ENCODE measurements around the gene CIAO1.

Gene CIAO1

DNA sequence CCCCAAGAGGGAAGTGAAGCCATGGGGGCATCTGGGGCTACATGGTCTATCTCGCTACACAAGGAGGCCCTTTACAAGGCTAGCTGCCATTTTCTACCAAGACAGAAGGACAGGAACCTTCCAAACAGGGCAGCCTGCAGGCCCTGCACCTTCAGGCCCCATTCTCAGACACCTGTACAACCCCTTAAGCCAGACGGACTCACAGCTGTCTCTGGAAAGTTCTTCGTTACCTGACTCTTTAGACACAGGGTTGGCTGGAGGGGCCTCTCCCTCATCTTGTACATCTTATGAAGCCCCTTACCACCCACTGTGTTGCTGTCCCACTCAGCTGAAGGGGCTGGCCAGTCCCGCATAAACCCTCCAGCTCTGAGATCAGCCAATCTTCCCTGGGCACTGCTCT lies 17.4 kb upstream of the CIAO1 start:
- TF ChIP-seq, protein P1, sequence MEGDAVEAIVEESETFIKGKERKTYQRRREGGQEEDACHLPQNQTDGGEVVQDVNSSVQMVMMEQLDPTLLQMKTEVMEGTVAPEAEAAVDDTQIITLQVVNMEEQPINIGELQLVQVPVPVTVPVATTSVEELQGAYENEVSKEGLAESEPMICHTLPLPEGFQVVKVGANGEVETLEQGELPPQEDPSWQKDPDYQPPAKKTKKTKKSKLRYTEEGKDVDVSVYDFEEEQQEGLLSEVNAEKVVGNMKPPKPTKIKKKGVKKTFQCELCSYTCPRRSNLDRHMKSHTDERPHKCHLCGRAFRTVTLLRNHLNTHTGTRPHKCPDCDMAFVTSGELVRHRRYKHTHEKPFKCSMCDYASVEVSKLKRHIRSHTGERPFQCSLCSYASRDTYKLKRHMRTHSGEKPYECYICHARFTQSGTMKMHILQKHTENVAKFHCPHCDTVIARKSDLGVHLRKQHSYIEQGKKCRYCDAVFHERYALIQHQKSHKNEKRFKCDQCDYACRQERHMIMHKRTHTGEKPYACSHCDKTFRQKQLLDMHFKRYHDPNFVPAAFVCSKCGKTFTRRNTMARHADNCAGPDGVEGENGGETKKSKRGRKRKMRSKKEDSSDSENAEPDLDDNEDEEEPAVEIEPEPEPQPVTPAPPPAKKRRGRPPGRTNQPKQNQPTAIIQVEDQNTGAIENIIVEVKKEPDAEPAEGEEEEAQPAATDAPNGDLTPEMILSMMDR (IDR thresholded peaks at IDR 0.05; ENCODE audit: control extremely low read depth, extremely low read depth, low read depth, missing control alignments): no peak
- no peak for DNase-seq (ENCODE audit: extremely low spot score)
- ChIA-PET CTCF (interaction anchor here (0.6 to 1.1 kb wide), 4 partner anchors 10 to 83 kb away, joined by 3 read pairs; no protein-coding TSS in a partner anchor), POLR2A (no interaction called here)

DNA sequence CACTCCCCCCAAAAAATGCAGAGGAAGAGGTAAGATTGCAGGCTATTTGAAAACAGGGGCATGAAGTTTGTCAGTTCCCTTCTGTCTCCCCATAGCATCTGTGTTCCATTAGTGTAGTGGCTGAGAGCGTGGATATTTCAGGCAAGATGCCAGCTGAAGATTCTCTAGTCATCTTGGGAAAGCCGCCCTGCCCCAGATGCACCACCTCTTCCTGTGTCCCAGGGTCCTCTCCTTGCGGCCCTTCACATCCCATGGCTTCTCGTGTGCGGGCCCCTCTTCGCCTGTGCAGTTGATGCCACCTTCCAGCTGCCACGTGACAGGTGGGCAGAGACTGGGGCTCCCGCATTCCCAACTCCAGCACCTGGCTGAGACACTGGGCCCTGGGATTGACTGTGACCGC lies 16.4 kb upstream of the CIAO1 start:
- no peak for DNase-seq (ENCODE audit: extremely low spot score)
- CTCF ChIA-PET: interaction anchor here (0.8 to 1.3 kb wide), 2 partner anchors 8 to 23 kb away, joined by 3 read pairs; no protein-coding TSS in a partner anchor
- POLR2A ChIA-PET: interaction anchor here (0.6 kb wide), 1 partner anchor 14 kb away, joined by 7 read pairs; no protein-coding TSS in a partner anchor
- TF ChIP-seq, protein P1 (IDR thresholded peaks at IDR 0.05; ENCODE audit: control extremely low read depth, extremely low read depth, low read depth, missing control alignments): no peak

DNA sequence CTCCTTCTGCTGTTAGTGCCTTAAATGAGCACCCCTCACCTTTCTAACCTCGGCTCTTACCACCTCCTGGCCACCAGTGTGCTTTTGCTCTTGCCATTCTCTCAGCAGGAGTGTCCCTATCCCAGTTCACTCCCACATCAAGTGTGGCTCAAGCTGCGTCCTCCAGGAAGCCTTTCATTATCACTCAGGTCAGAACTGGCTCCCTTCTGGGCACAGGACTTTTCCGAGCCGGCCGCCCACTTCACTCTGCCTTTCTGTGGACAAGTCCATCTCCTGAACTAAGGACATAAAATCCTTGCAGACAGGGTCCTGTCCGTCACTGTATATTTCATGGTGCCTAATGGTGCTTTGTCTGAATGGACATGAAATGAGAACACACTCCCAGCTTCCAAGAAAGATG lies 15.8 kb upstream of the CIAO1 start:
- DNase-seq (ENCODE audit: extremely low spot score): no peak
- ChIA-PET POLR2A (interaction anchor here (0.6 kb wide), 1 partner anchor 13 kb away, joined by 7 read pairs; no protein-coding TSS in a partner anchor), CTCF (interaction anchor here (0.8 to 2.3 kb wide), 4 partner anchors 8 to 262 kb away, joined by 3 to 9 read pairs (median 3); no protein-coding TSS in a partner anchor)
- TF ChIP-seq, protein P1 (IDR thresholded peaks at IDR 0.05; ENCODE audit: control extremely low read depth, extremely low read depth, low read depth, missing control alignments): no peak

DNA sequence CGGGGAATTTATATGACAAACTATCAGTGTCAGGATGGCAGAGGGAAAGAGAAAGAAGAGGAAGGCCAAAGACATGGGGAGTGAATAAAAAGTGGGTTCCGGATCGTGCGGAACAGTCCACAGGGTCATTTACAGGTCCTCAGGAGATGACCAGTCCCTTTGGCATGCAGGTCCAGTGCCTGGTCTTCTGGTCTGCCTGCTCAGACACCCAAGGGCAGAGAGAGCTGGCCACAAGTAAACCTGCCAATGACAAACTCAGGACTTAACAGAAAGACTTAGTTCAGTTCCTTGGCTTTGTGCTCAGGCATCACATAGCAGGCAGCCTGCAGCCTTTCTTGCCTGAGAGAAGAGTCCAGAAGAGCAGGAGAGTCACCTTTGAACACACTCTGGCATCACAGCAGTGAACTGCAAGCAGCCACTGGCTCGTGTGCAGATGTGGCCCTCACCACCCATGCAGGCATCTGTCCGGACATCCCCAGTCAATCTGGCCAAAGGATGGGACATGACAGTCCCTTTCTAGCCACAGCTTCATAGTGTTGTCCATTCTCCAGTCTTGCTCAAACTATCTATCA lies 14.2 kb upstream of the CIAO1 start:
- CTCF ChIA-PET: interaction anchor here (1.3 to 2.3 kb wide), 2 partner anchors 8 to 9 kb away, joined by 3 to 9 read pairs; no protein-coding TSS in a partner anchor
- TF ChIP-seq, protein P1 (IDR thresholded peaks at IDR 0.05; ENCODE audit: control extremely low read depth, extremely low read depth, low read depth, missing control alignments): no peak
- POLR2A ChIA-PET: interaction anchor here (0.7 kb wide), 1 partner anchor 50 kb away, joined by 3 read pairs; no protein-coding TSS in a partner anchor
- no peak for DNase-seq (ENCODE audit: extremely low spot score)

DNA sequence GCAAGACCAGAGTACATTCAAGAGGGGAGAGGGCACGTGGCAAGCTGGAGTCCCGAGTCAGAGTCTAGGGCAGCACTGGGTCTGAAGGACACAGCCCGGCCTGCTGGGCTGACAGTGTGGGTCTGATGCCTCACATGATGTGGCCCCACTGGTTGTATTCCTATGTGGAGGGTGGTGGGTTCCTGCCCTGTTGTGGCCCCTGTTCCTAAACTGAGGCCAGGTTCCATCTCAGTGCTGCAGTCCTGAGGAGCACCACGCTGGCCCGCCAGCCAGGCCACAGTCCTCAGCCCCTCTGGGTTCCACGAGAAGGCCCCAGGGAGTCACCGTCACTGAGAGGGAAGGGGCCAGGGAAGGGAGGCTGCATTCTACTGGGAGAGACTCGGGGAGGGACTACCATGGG lies 13.5 kb upstream of the CIAO1 start:
- TF ChIP-seq, protein P1 (IDR thresholded peaks at IDR 0.05; ENCODE audit: control extremely low read depth, extremely low read depth, low read depth, missing control alignments): no peak
- CTCF ChIA-PET: no interaction called here
- DNase-seq (ENCODE audit: extremely low spot score): no peak
- POLR2A ChIA-PET: interaction anchor here (0.7 kb wide), 1 partner anchor 51 kb away, joined by 3 read pairs; no protein-coding TSS in a partner anchor

DNA sequence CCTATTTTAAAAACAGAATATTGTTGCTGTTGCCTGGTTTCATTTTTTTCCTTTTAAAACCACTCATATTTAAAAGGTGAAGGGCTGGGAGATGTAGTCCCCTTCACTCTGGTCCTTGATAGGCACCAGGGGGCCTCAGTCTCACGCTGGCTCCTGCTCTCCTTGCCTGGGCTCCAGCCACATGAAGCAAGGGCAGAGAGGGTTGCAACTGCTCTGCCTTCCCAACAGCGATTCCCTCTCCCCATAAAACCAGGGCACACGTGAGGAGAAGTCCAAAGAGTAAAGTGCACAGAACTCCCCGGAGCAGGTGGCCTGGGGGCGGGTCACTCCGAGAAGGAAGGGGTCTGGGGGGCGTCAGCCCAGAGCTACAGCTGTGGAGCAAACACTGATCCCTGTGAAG lies 13.0 kb upstream of the CIAO1 start:
- CTCF ChIA-PET: interaction anchor here (2.2 kb wide), 1 partner anchor 12 kb away, joined by 18 read pairs; the partner anchor contains the start of genes CIAO1 and TMEM127
- TF ChIP-seq, protein P1 (IDR thresholded peaks at IDR 0.05; ENCODE audit: control extremely low read depth, extremely low read depth, low read depth, missing control alignments): no peak
- POLR2A ChIA-PET: no interaction called here
- DNase-seq (ENCODE audit: extremely low spot score): no peak
